ENCODE data around the gene SELL.

Gene SELL

DNA sequence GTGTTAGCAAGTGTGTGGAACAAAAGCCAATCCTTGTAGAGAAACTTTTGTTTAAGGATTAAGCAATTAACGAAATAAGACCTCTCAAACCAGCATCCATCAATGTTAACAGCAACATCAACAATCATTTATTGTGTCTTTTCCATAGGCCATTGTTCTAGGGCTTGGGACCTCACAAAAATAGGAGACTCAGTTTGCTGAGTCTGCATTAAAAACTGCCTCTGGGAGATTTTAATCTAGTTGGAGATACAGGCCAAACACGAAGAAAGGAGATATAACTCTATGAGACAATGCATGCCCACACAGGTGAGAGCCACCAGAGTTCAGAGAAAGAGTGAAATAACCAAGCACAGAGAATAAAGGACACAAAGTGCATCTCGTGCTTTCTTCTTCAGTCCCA is 67.1 kb downstream of the SELL start:
- TF ChIP-seq, protein P1, sequence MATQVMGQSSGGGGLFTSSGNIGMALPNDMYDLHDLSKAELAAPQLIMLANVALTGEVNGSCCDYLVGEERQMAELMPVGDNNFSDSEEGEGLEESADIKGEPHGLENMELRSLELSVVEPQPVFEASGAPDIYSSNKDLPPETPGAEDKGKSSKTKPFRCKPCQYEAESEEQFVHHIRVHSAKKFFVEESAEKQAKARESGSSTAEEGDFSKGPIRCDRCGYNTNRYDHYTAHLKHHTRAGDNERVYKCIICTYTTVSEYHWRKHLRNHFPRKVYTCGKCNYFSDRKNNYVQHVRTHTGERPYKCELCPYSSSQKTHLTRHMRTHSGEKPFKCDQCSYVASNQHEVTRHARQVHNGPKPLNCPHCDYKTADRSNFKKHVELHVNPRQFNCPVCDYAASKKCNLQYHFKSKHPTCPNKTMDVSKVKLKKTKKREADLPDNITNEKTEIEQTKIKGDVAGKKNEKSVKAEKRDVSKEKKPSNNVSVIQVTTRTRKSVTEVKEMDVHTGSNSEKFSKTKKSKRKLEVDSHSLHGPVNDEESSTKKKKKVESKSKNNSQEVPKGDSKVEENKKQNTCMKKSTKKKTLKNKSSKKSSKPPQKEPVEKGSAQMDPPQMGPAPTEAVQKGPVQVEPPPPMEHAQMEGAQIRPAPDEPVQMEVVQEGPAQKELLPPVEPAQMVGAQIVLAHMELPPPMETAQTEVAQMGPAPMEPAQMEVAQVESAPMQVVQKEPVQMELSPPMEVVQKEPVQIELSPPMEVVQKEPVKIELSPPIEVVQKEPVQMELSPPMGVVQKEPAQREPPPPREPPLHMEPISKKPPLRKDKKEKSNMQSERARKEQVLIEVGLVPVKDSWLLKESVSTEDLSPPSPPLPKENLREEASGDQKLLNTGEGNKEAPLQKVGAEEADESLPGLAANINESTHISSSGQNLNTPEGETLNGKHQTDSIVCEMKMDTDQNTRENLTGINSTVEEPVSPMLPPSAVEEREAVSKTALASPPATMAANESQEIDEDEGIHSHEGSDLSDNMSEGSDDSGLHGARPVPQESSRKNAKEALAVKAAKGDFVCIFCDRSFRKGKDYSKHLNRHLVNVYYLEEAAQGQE (IDR thresholded peaks at IDR 0.05; ENCODE audit: insufficient read depth in 1 of 2, low read depth in 2 of 2, low read length in 2 of 2) = no peak
- TF ChIP-seq SIN3A (IDR thresholded peaks at IDR 0.05; ENCODE audit: borderline replicate concordance, insufficient read depth, low read length) (no peak), FOXP2 (optimal IDR thresholded peaks at IDR 0.05; ENCODE audit: borderline replicate concordance, extremely low read depth, extremely low read length, insufficient read depth) (no peak), POLR2AphosphoS5 (IDR thresholded peaks at IDR 0.05; ENCODE audit: low read depth, low read length) (no peak), TAF1 (IDR thresholded peaks at IDR 0.05; ENCODE audit: borderline replicate concordance, insufficient read depth, low read length) (no peak)
